Measurements from ENCODE around the gene RGS7. TPM values are rescaled to one million over a fixed set of nuclear protein-coding genes. Genes with fewer than 3 reads are reported as not detected.
"Not testable (repeated sequence)": the region's sequence is repeated elsewhere in the genome, so short reads cannot be mapped to it uniquely, and the experiment has no call there.

Gene RGS7
- total and polyA plus RNA-seq, 9 donors, result 0.05 to 0.25 (median 0.10) TPM; not detected in 5

DNA sequence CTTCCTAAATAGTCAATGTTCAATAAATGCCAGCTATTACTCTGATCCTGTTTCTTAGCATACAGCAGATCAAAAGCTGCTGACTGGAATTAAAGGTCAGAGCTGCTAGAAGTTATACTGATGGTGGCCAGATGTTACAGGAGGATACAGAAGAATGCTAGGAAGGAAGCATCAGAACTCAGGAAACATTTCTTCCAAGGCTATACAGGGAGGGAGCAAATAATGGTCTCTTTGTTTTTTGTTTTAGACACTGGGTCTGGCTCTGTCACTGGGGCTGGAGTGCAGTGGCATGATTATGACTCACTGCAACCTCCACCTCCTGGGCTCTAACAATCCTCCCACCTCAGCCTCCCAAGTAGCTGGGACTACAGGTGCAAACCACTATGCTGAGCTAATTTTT is 175.5 kb downstream of the RGS7 start:
- H3K4me3 ChIP-seq (ENCODE audit: low read length), result no peak overlapping the region
- H3K4me1 ChIP-seq (ENCODE audit: control insufficient read depth, insufficient read depth, low read length), result no peaks in the 10 kb centered on the region
- no peaks in the 10 kb centered on the region for H3K9me3 ChIP-seq (replicated peaks; ENCODE audit: control insufficient read depth, low read depth, low read length)
- no peaks in the 10 kb centered on the region for H3K27me3 ChIP-seq (ENCODE audit: control insufficient read depth, insufficient read depth, low read length)
- no peaks in the 10 kb centered on the region for H3K36me3 ChIP-seq (ENCODE audit: control insufficient read depth, insufficient read depth, low read length)
- DNase-seq, result peak; percentile 3
- no peak overlapping the region for H3K27ac ChIP-seq (ENCODE audit: low read length)

DNA sequence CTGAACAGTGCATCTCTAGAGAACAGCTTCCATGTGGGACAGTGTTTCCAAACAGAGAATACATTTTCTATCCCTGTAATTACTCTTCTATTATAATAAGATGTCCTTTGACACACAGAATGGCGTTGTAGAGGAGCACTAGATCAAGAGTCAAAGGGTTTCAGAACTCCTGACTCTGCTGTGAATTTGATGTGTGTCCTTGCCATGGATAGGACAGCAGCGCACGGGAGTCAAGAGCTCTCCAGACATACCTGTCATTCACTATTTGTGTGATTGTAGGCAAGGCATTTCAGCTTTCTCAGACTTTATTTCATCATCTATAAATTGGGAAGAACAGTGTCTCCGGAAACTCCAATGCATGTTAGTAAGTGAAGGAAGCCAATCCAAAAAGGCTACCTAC is 176.4 kb downstream of the RGS7 start:
- no peaks in the 10 kb centered on the region for H3K4me1 ChIP-seq (ENCODE audit: control insufficient read depth, insufficient read depth, low read length)
- H3K4me3 ChIP-seq (ENCODE audit: low read length), result no peak overlapping the region
- no peaks in the 10 kb centered on the region for H3K9me3 ChIP-seq (replicated peaks; ENCODE audit: control insufficient read depth, low read depth, low read length)
- no peaks in the 10 kb centered on the region for H3K36me3 ChIP-seq (ENCODE audit: control insufficient read depth, insufficient read depth, low read length)
- H3K27ac ChIP-seq (ENCODE audit: low read length), result no peak overlapping the region
- DNase-seq, result no peak
- WGBS (ENCODE audit: insufficient coverage), result no CpG with 5 or more reads among the region's 4 CpGs
- H3K27me3 ChIP-seq (ENCODE audit: control insufficient read depth, insufficient read depth, low read length), result no peaks in the 10 kb centered on the region

DNA sequence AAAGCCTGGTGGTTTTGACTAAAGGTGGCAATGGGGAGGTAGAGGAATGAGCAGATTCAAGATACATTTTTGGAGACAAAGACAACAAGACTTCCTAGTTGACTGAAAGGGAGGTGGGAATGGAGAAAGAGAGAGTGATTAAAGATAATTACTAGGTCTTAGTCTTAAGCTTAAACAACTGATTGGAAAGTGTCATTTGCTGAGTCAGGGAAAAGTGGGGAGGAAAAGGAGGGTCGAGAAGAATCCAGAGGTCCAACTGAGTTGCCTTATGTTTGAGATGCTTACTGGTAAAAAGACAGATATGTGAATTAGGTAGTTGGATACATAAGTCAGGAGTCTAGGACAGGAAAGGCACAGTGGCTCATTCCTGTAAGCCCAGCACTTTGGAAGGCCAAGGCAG is 179.3 kb downstream of the RGS7 start:
- Histone ChIP-seq H3K27ac (ENCODE audit: low read length) (no peak overlapping the region), H3K36me3 (ENCODE audit: control insufficient read depth, insufficient read depth, low read length) (no peaks in the 10 kb centered on the region), H3K4me3 (ENCODE audit: low read length) (no peak overlapping the region), H3K9me3 (replicated peaks; ENCODE audit: control insufficient read depth, low read depth, low read length) (no peaks in the 10 kb centered on the region), H3K4me1 (ENCODE audit: control insufficient read depth, insufficient read depth, low read length) (no peaks in the 10 kb centered on the region), H3K27me3 (ENCODE audit: control insufficient read depth, insufficient read depth, low read length) (no peaks in the 10 kb centered on the region)
- WGBS (ENCODE audit: insufficient coverage), result 93% methylated on average over 1 of the region's 1 CpG
- DNase-seq, result no peak

DNA sequence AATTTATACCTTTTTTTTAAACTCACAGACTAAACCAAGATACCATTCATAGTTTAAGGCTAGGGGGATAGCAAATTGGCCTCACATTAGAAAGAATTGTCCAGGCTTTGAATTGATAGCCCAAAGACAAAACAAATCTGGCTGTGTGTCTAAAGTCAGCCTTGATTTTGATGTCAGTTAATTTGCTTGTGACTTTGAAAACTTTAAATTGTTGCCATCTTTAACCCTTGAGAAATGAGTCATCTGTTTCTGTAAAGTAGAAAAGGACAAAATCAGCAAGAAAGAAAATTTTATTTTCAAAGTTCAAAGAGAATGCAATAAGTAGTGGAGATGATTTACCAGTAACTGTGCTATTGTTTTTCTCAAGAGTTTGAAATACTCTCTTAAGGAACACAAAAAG is 184.5 kb downstream of the RGS7 start:
- Histone ChIP-seq H3K27ac (ENCODE audit: low read length) (no peak overlapping the region), H3K27me3 (ENCODE audit: control insufficient read depth, insufficient read depth, low read length) (no peaks in the 10 kb centered on the region), H3K4me3 (ENCODE audit: low read length) (no peak overlapping the region), H3K9me3 (replicated peaks; ENCODE audit: control insufficient read depth, low read depth, low read length) (no peaks in the 10 kb centered on the region), H3K36me3 (ENCODE audit: control insufficient read depth, insufficient read depth, low read length) (no peaks in the 10 kb centered on the region), H3K4me1 (ENCODE audit: control insufficient read depth, insufficient read depth, low read length) (no peaks in the 10 kb centered on the region)
- peak; percentile 30 for DNase-seq

DNA sequence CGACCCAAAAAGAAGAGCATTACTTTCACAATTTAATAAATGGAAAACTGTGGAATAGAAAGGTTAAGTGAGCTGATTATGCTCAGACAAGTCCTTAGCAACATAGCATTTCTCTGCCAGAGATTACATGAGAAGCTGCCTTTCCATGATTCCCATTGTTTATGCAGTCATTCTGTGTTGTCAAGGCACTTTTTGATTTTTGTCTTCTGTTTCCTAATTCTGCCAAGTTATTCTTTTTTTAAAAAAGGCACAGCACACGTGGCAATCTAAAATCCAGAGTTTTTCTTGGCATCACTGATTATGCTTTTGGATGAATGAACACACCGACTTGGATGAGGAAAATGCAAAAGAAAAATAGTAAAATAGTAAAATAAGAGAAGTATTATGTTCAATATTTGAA is 185.0 kb downstream of the RGS7 start:
- Histone ChIP-seq H3K36me3 (ENCODE audit: control insufficient read depth, insufficient read depth, low read length) (no peaks in the 10 kb centered on the region), H3K27ac (ENCODE audit: low read length) (no peak overlapping the region), H3K27me3 (ENCODE audit: control insufficient read depth, insufficient read depth, low read length) (no peaks in the 10 kb centered on the region), H3K4me1 (ENCODE audit: control insufficient read depth, insufficient read depth, low read length) (no peaks in the 10 kb centered on the region), H3K4me3 (ENCODE audit: low read length) (no peak overlapping the region), H3K9me3 (replicated peaks; ENCODE audit: control insufficient read depth, low read depth, low read length) (no peaks in the 10 kb centered on the region)
- DNase-seq, result peak; percentile 82
- no CpG with 5 or more reads among the region's 3 CpGs for WGBS (ENCODE audit: insufficient coverage)

DNA sequence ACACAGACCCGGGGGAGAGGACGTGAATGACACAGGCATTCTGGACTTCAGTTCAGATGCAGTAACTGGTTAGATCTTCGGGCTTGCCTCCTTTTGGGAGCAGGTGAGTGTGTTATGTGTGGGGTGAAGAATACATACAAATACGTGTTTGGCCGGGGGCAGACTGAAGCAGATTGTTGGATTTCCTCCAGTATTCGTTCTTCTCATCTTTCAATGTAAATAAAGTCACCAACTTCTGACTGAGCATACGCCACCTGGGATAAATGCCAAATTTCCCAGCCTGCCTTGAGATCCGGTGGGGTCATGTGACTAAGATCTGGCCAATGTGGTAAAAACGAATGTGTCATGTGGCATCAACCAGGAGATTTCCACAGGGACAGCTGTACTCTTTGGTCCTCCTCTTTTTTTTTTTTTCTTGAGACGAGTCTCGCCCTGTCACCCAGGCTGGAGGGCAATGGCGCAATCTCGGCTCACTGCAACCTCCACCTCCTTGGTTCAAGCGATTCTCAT is 189.8 kb downstream of the RGS7 start:
- 77% methylated on average over 10 of the region's 14 CpGs for WGBS (ENCODE audit: insufficient coverage)
- H3K36me3 ChIP-seq (ENCODE audit: control insufficient read depth, insufficient read depth, low read length), result no peaks in the 10 kb centered on the region
- DNase-seq, result no peak
- no peak overlapping the region for H3K27ac ChIP-seq (ENCODE audit: low read length)
- no peak overlapping the region for H3K4me3 ChIP-seq (ENCODE audit: low read length)
- no peaks in the 10 kb centered on the region for H3K27me3 ChIP-seq (ENCODE audit: control insufficient read depth, insufficient read depth, low read length)
- H3K9me3 ChIP-seq (replicated peaks; ENCODE audit: control insufficient read depth, low read depth, low read length), result no peaks in the 10 kb centered on the region
- H3K4me1 ChIP-seq (ENCODE audit: control insufficient read depth, insufficient read depth, low read length), result no peaks in the 10 kb centered on the region

DNA sequence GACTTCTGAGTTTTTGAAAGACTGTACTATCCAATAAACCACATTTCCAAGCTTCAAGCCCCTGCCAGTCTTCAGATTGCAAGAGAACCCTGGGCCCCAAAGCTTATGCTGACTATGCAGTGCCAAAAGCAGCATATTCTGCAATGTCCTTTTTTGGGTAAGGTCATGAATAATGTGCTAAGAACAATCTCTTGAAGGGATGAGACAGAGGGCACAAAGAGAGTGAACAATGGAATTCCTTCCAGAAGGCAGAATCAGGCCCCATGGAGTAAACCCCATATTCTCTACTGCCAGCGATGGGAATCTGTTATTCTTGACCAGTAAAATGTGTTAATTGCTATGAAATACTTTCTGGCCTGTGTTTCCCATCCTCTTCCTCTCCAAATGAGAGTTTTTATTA is 190.4 kb downstream of the RGS7 start:
- Histone ChIP-seq H3K4me1 (ENCODE audit: control insufficient read depth, insufficient read depth, low read length) (no peaks in the 10 kb centered on the region), H3K27ac (ENCODE audit: low read length) (no peak overlapping the region), H3K9me3 (replicated peaks; ENCODE audit: control insufficient read depth, low read depth, low read length) (no peaks in the 10 kb centered on the region), H3K4me3 (ENCODE audit: low read length) (no peak overlapping the region), H3K36me3 (ENCODE audit: control insufficient read depth, insufficient read depth, low read length) (no peaks in the 10 kb centered on the region), H3K27me3 (ENCODE audit: control insufficient read depth, insufficient read depth, low read length) (no peaks in the 10 kb centered on the region)
- WGBS (ENCODE audit: insufficient coverage), result no CpG with 5 or more reads among the region's 1 CpG
- no peak for DNase-seq

DNA sequence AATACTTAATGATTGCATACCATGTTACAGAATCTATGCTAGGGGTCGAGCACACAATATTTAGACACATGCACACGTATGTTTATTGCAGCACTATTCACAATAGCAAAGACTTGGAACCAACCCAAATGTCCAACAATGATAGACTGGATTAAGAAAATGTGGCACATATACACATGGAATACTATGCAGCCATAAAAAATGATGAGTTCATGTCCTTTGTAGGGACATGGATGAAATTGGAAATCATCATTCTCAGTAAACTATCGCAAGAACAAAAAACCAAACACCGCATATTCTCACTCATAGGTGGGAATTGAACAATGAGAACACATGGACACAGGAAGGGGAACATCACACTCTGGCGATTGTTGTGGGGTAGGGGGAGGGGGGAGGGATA is 191.7 kb downstream of the RGS7 start:
- H3K36me3 ChIP-seq (ENCODE audit: control insufficient read depth, insufficient read depth, low read length); H3K27ac ChIP-seq (ENCODE audit: low read length); H3K4me3 ChIP-seq (ENCODE audit: low read length); H3K4me1 ChIP-seq (ENCODE audit: control insufficient read depth, insufficient read depth, low read length); DNase-seq; H3K27me3 ChIP-seq (ENCODE audit: control insufficient read depth, insufficient read depth, low read length); H3K9me3 ChIP-seq (replicated peaks; ENCODE audit: control insufficient read depth, low read depth, low read length): not testable (repeated sequence)
- no CpG with 5 or more reads among the region's 5 CpGs for WGBS (ENCODE audit: insufficient coverage)

DNA sequence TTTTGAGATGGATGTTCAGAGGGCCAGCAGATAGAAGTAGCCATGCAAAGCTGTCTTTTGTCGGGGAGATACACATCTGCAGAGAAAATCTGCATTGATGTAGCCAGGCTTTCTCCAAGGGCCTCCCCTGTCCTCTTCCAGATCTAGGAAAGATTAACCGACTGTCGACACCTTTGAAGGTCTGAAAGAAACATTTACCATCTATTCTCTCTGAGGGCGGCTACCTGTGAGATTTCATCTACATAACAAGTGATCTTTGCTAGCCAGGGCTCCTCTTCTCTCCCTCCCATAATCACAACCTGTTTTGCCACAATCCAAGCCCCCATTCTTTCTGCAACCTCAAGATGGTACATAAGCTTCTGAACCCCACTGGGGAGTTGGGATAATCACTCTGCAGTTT is 193.6 kb downstream of the RGS7 start:
- Histone ChIP-seq H3K27ac (ENCODE audit: low read length) (no peak overlapping the region), H3K27me3 (ENCODE audit: control insufficient read depth, insufficient read depth, low read length) (no peaks in the 10 kb centered on the region), H3K4me1 (ENCODE audit: control insufficient read depth, insufficient read depth, low read length) (no peaks in the 10 kb centered on the region), H3K4me3 (ENCODE audit: low read length) (no peak overlapping the region), H3K9me3 (replicated peaks; ENCODE audit: control insufficient read depth, low read depth, low read length) (no peaks in the 10 kb centered on the region), H3K36me3 (ENCODE audit: control insufficient read depth, insufficient read depth, low read length) (no peaks in the 10 kb centered on the region)
- DNase-seq, result no peak
- WGBS (ENCODE audit: insufficient coverage), result 15% methylated on average over 4 of the region's 4 CpGs

DNA sequence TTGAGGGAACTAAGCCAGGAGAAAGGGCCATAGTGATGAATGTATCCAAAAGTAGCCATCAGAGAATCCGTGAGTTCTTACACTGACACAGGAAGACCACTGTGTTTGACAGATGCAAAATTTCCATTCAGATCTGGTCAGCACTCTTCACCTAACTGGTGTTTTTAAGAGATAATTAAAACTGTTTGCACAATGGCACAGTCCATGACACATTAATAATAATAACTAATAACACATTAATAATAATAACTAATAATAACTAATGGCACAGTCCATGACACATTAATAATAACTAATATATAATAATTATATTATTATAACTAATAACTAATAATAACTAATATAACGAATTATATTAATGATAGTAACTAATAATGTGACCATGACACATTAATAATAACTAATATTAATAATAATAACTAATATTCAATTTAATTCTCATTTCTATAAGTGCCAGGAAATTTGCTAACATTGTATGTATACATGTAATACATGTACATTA is 195.8 kb downstream of the RGS7 start:
- Histone ChIP-seq H3K4me1 (ENCODE audit: control insufficient read depth, insufficient read depth, low read length) (no peaks in the 10 kb centered on the region), H3K9me3 (replicated peaks; ENCODE audit: control insufficient read depth, low read depth, low read length) (no peaks in the 10 kb centered on the region), H3K36me3 (ENCODE audit: control insufficient read depth, insufficient read depth, low read length) (no peaks in the 10 kb centered on the region), H3K27ac (ENCODE audit: low read length) (no peak overlapping the region), H3K27me3 (ENCODE audit: control insufficient read depth, insufficient read depth, low read length) (no peaks in the 10 kb centered on the region), H3K4me3 (ENCODE audit: low read length) (no peak overlapping the region)
- 60% methylated on average over 1 of the region's 2 CpGs for WGBS (ENCODE audit: insufficient coverage)
- no peak for DNase-seq

DNA sequence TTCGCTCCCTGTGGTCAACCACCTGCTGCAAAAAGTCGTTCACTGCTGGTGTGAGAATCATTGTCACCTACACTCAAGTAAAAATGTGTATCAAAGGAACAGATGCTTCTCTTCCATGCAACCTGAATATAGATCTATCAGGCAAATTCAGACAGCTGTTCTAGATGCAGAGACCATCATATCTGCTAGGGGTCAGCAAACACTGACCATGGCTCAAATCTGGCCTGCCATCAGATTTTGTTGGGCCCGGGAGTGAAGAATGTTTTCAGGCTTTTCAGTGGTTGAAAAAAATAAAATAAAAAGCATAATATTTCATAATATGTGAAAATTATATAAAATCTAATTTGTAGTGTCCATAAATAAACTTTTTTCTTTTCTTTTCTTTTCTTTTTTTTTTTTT is 199.6 kb downstream of the RGS7 start:
- H3K9me3 ChIP-seq (replicated peaks; ENCODE audit: control insufficient read depth, low read depth, low read length), result no peaks in the 10 kb centered on the region

More for the DNA sequence above, 199.6 kb downstream of the RGS7 start:
- Histone ChIP-seq H3K4me3 (ENCODE audit: low read length) (no peak overlapping the region), H3K4me1 (ENCODE audit: control insufficient read depth, insufficient read depth, low read length) (no peaks in the 10 kb centered on the region), H3K27ac (ENCODE audit: low read length) (no peak overlapping the region), H3K36me3 (ENCODE audit: control insufficient read depth, insufficient read depth, low read length) (no peaks in the 10 kb centered on the region), H3K27me3 (ENCODE audit: control insufficient read depth, insufficient read depth, low read length) (no peaks in the 10 kb centered on the region)
- no CpG with 5 or more reads among the region's 3 CpGs for WGBS (ENCODE audit: insufficient coverage)
- no peak for DNase-seq
